HG03139 (cell line): Measurements from ENCODE around the gene TMEM185A.
"Not testable (repeated sequence)": the region's sequence is repeated elsewhere in the genome, so short reads cannot be mapped to it uniquely, and the experiment has no call there.

ENCODE experiments used
- ATAC-seq: cut with Tn5 transposase; IDR thresholded peaks from one replicate; pipeline ENCODE4 v1.9.1; 2021; ENCODE audit not compliant: unreplicated experiment

The TMEM185A gene

GRCh38 chrX:149563359-149563758, 68.2 kb downstream of the TMEM185A start:
- ATAC-seq: no peak

- not testable (repeated sequence) for ATAC-seq
Measured at GRCh38 chrX:149555251-149555650, 76.3 kb downstream of the TMEM185A start.

GRCh38 chrX:149551939-149552248, 79.7 kb downstream of the TMEM185A start:
- ATAC-seq: not testable (repeated sequence)

- ATAC-seq: not testable (repeated sequence)
Measured at GRCh38 chrX:149551245-149551938, 80.2 kb downstream of the TMEM185A start.

GRCh38 chrX:149550454-149550853, 81.1 kb downstream of the TMEM185A start:
- not testable (repeated sequence) for ATAC-seq

- not testable (repeated sequence) for ATAC-seq
Measured at GRCh38 chrX:149549701-149550100, 81.9 kb downstream of the TMEM185A start, which contains the start of gene HSFX3. Gene HSFX3, minus strand, starts transcription at chrX:149549924. Its CDS starts 72 bp downstream, at chrX:149549852.

GRCh38 chrX:149547782-149548181, 83.8 kb downstream of the TMEM185A start:
- ATAC-seq: not testable (repeated sequence)

GRCh38 chrX:149546962-149547361, 84.6 kb downstream of the TMEM185A start:
- not testable (repeated sequence) for ATAC-seq
